BJ (cell line): ENCODE measurements around the gene TMEM139. TPM values are rescaled to one million over a fixed set of nuclear protein-coding genes. Genes with fewer than 3 reads are reported as not detected.

ENCODE experiments used
- CTCF ChIA-PET: fragments of 350-600 bp; formaldehyde crosslinking; extraction: SDS; loops from one replicate; lab custom pipeline; 2021; ENCODE audit warnings: antibody characterized with exemption, inconsistent platforms; lab: Yijun Ruan, JAX
- POLR2A ChIA-PET: fragments of 300-600 bp; sonication (Branson Sonifier 250); formaldehyde crosslinking; extraction: SDS; loops from one replicate; lab custom pipeline; 2021; ENCODE audit warnings: antibody characterized with exemption; lab: Charles Lee
- DNase-seq: peaks from one replicate; pipeline ENCODE4 v3.0.0-alpha.2; 2011; ENCODE audit warnings: low read depth
- H3K27me3 ChIP-seq: 2 replicates; pipeline ENCODE4 v1.6.0; 2011; ENCODE audit warnings: low read length; ENCODE audit not compliant: control insufficient read depth, insufficient read depth
- H3K36me3 ChIP-seq: 2 replicates; pipeline ENCODE4 v1.5.1; 2011; ENCODE audit warnings: low read length; ENCODE audit not compliant: control insufficient read depth, insufficient read depth
- H3K4me3 ChIP-seq: 2 replicates; pipeline ENCODE4 v1.5.1; 2011; ENCODE audit warnings: low read depth, mild to moderate bottlenecking, control low read depth, low read length
- CTCF ChIP-seq: IDR thresholded peaks from 2 replicates; pipeline ENCODE4 v1.5.1; 2011; ENCODE audit warnings: low read depth, mild to moderate bottlenecking, control low read depth, inconsistent platforms, low read length, moderate library complexity; ENCODE audit not compliant: insufficient read depth
- polyA plus RNA-seq: library from polyadenylated mRNA; depleted of rRNA; stranded (reverse); fragments of >200 nt; gene quantifications from 2 replicates; pipeline ENCODE4 v1.2.3, GENCODE V29; 2011; rRNA removed
- small RNA-seq: library from RNA; depleted of rRNA; stranded (forward); fragments of <200 nt; gene quantifications from one replicate; pipeline ENCODE3, GENCODE V24; 2012; ENCODE audit warnings: low replicate concordance, low read depth; ENCODE audit not compliant: insufficient read length

Gene TMEM139
- polyA plus RNA-seq, 1 experiment = 0.11 TPM

GRCh38 chr7:143334244-143334643 lies 49.5 kb downstream of the TMEM139 start:
- H3K27me3 ChIP-seq = peaks cover 8% of the 10 kb centered on the region

GRCh38 chr7:143337216-143337615 lies 52.5 kb downstream of the TMEM139 start:
- TF ChIP-seq CTCF = no peak
- Histone ChIP-seq H3K36me3 (no peaks in the 10 kb centered on the region), H3K27me3 (peaks cover 14% of the 10 kb centered on the region), H3K4me3 (no peak overlapping the region)
- DNase-seq = no peak
- ChIA-PET CTCF (interaction anchor here (1.2 to 1.7 kb wide), 2 partner anchors 9 to 49 kb away, joined by 3 to 4 read pairs; partner anchors contain the start of gene CASP2), POLR2A (no interaction called here)

More at GRCh38 chr7:143334244-143334643, 49.5 kb downstream of the TMEM139 start:
- Histone ChIP-seq H3K4me3 (no peak overlapping the region), H3K36me3 (no peaks in the 10 kb centered on the region)
- DNase-seq = no peak
- POLR2A ChIA-PET = no interaction called here
- CTCF ChIA-PET = interaction anchor here (0.6 to 1.4 kb wide), 3 partner anchors 11 to 94 kb away, joined by 3 to 5 read pairs (median 5); no protein-coding TSS in a partner anchor
- TF ChIP-seq CTCF = no peak

Small RNA genes lying within 50 kb of the gene (small RNA-seq; reads per million reads assigned to genes)
- gene RN7SL481P (not detected), gene RN7SL535P (not detected)

Other genes starting within 250 kb of the TMEM139 start
- gene OR6V1, start 232.6 kb upstream of the TMEM139 start, polyA plus RNA-seq = not detected in 2 replicates
- gene PIP, start 152.9 kb upstream of the TMEM139 start, polyA plus RNA-seq = not detected in 2 replicates
- gene TAS2R39, start 101.5 kb upstream of the TMEM139 start, polyA plus RNA-seq = not detected in 2 replicates
- not detected in 2 replicates for gene TAS2R40, start 62.9 kb upstream of the TMEM139 start, polyA plus RNA-seq
- gene GSTK1, start 21.5 kb upstream of the TMEM139 start, polyA plus RNA-seq = 132 and 164 TPM in 2 replicates
- 15.4 and 16.0 TPM in 2 replicates for gene CASP2, start 3.4 kb downstream of the TMEM139 start, polyA plus RNA-seq
- gene CLCN1, start 31.2 kb downstream of the TMEM139 start, polyA plus RNA-seq = not detected in 2 replicates
- gene FAM131B, start 77.8 kb downstream of the TMEM139 start, polyA plus RNA-seq = 2.0 and 2.9 TPM in 2 replicates
- gene ZYX, start 96.4 kb downstream of the TMEM139 start, polyA plus RNA-seq = 44.8 and 69.9 TPM in 2 replicates
- gene EPHA1, start 123.9 kb downstream of the TMEM139 start, polyA plus RNA-seq = 0.05 TPM in 1 of 2 replicates, not detected in the other
- not detected in 2 replicates for gene TAS2R60, start 158.5 kb downstream of the TMEM139 start, polyA plus RNA-seq
- not detected in 2 replicates for gene TAS2R41, start 192.9 kb downstream of the TMEM139 start, polyA plus RNA-seq